SKM-1 treated with dmso at 0.1 percent for 144 hours (cell line): ENCODE measurements around the gene UBASH3B.

Experiments
- DNase-seq: peaks from one replicate; lab custom pipeline; 2025; ENCODE audit not compliant: unreplicated experiment; lab: John Stamatoyannopoulos, UW

The UBASH3B gene

DNA sequence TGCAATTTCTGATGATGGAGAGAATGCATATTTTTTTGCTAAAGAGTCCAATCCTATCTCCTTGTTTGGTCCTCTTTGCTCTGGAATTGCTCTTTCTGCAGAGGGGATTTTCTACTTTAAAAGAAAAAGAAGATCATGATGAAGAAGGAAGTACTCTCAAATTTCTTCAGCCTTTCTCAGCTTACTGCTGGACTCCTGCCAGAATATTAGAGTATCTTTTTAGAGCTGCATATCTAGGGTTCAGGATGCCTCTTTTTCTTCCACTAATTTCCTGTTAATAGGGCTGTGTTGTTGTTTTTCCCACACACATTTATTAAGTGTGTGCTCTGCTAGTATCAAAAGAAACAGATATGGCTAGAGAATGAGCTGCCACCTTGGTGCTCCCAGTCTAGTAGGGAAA lies 18.2 kb downstream of the UBASH3B start:
- peak; percentile 19 for DNase-seq

DNA sequence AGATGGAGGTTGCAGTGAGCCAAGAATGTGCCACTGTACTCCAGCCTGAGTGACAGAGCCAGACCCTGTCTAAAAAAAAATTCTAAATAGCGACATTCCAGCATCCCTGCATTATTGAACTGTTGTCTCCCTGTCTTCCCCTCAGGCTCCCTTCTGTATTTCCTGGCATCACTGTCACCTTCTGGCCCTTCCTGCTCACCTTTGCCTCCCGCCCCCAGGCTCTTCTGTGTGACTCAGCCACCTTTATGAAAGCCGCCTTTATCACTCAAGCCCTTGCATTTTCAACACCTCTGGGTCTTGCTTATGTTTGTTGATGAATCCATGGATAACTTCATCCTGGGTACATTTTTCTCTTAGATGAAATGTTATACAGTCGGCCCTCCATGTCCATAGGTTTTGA lies 21.1 kb downstream of the UBASH3B start:
- DNase-seq = no peak

DNA sequence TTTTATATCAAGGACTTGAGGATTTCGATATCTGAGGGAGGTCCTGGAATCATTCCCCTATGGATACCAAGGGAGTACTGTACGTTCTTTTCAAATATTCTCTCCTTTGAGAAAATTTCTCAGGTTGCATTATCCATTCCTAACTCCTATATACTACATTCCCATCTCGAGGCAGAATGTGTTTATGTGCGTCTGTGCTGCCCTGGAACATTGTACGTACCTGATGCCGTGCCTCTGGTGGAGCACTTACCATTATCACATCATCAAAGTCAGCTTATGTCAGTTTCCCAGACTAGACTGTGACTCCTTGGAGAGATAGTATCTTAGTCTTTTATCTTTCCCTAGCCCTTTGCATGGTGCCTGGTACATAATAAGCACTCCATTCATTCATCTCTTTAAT lies 21.7 kb downstream of the UBASH3B start:
- DNase-seq = no peak

DNA sequence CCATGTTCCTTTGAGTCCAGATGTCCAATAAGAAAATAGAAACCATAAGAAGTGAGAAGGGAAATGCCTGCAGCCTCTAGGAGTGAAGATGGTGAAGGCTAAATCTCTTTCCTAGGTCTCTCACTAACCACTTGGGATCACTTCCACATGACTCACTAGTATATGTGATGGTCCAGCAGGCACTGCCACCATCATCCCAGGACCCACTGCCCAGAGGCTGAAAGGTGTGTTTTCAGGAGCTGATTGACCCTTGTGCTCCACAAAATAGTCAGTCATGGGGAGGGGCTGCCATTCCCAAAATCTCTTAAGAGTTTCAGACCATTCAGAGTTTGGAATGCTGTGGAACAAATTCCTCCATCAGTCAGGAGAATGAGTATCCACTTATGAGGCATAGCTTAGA lies 22.9 kb downstream of the UBASH3B start:
- no peak for DNase-seq

DNA sequence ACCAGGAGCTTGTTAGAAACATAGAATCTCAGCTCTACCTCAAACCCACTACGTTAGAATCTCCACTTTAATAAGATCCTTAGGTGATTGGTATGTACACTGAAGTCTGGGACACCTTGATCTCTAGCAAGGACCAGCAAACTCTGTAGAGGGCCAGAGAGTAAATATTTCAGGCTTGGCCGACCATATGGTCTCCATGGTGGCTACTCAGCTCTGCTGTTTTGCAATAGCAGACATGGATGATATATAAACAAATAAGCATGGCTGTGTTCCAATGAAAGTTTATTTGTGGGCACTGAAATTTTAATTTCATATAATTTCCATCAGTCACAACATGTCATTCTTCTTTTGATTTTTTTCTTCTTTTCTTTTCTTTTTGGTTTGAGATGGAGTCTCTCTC lies 23.9 kb downstream of the UBASH3B start:
- no peak for DNase-seq

DNA sequence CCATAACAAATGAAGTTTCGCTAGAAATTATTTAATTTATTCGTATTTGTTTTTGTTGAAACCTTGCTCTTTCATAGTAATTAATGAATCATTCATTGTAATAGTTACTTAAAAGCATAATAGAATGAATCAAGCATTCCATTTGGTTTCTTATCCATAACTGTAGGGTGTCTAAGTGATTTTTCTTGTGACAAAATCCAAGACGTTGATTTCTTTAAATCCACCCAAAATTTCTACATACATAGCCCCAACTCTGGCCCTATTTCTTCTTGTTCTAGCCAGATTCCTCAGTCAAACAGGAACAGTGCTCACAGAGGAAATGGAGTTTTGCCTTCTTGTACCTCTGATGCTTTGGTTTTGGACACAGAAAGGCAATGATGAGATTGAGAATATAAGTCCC lies 25.5 kb downstream of the UBASH3B start:
- no peak for DNase-seq

DNA sequence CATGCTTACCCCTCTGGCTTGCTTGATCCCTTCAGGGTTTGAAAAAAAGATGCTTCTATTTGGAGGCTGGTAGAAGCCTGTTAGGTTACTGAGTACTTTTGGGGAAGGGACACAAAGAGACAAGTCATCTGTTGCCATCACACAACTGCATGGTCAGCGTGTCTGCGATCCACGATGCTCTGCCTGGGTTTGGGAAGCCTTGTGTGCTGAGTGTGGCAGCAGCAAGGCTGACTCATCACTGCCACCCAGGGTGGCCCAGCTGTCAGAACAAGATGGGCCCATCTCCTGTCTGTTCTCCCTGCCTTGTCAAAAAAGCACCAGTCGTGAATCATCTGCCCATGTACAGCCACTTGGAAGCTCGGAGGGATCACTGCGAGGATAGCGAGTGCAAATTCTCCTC lies 26.2 kb downstream of the UBASH3B start:
- no peak for DNase-seq

DNA sequence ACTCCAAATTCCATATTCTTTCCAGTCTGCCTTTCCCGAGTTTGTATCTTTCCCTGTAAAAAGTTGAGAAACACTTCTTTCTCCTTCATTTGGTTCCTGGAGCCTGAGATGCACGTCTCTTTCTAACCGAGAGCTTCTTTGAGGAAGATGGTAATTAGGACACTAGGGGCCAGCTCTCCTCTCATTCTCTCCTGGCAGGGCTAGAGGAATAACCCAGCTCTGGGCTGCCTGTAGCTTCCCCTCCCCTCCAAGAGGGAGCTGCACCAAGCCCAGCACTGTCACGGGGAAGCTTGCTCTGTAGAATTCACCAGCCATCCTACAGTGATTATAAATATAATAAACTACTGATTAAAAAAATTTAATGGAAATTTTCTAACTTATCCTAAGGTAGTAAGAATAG lies 26.9 kb downstream of the UBASH3B start:
- DNase-seq = no peak

DNA sequence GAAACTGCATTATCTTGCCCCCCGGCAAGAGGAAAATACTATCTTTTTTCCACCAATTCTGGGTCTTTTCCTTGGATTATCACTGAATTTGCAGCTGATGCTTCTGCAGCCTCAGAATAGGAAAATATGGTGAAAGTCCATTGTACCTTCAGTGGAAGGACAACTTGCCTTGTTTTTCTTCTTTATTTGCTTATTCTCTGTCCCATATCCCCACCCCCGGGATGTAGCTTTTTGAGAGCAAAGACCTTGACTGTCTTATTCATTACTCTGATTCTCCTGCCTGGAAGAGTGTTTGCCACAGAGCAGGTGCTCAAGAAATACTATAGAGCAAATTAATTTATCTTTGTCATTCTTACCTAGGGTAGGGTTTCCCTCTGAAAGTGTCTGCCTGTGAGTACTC lies 29.5 kb downstream of the UBASH3B start:
- DNase-seq = no peak

DNA sequence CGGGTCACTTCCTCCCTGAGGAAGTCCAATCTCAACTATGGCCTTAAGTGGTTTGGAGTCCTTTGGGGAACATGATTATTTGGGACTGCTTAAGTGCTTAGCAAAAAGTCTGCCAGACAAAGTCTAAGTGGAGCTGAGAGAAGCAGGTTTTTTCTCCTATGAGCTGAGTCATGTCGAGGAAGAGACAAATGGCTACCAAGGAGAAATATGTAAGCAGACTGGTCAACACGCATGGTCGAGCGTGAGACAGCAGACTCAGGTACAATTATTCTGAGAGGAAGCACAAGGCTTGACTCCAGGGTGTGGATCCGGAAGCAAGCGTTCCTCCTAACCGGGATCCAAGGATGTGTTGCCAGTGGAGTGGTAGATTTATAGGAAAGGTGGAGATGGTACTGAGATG lies 30.6 kb downstream of the UBASH3B start:
- no peak for DNase-seq

DNA sequence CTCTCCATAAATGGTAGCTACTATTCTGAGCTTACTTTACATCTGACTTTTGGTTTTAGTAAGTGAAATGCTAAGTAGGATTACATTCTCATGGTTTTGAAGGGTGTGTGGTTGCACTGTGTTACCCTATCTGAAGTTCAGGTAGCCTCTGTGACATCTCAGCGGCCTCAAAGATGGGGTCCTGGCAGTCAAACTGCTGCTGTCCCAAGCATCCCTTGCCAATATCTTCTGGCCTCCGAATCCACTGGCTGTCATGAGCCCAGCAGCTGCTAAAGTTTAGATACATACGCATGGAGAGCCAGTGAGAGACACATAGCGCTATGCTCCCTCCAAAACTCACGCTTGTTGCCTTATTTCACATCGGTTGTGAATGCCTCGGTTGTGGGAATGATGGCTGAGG lies 34.9 kb downstream of the UBASH3B start:
- DNase-seq = no peak

DNA sequence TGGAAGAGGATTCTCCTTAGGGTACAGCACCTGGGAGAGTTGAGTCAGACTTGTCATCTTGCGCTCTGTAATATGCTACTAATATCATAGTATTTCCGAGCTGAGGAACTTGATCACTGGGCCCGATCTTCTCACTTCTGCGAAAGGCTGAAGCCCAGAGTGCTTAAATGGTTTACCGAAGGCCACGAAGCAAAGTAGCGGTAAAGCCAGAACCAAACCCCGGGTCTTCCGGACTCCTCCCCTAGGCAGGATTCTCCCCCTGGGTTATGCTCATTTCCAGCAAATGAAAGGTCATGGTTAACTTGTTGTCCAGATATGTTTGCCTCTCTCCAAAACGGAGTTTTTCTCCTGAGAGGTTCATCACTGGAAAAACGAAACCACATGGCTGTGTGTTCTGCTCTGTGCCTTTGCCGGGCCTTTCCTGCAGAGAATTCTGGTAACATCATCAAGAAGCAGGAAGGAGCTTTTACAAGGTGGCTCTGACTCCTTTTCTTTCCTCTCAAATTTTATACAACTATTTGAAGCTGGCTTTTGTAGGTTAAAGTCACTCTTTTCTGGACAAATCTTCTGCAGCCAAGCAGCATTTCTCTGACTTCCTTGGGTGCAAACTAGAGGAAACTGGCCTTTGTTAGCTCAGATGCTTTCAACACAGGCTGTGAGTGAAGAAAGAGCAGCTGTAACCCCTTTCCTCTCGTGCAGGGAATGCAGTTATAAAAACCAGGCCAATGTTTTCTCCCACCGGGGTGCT lies 35.5 kb downstream of the UBASH3B start:
- peak; percentile 80 for DNase-seq

DNA sequence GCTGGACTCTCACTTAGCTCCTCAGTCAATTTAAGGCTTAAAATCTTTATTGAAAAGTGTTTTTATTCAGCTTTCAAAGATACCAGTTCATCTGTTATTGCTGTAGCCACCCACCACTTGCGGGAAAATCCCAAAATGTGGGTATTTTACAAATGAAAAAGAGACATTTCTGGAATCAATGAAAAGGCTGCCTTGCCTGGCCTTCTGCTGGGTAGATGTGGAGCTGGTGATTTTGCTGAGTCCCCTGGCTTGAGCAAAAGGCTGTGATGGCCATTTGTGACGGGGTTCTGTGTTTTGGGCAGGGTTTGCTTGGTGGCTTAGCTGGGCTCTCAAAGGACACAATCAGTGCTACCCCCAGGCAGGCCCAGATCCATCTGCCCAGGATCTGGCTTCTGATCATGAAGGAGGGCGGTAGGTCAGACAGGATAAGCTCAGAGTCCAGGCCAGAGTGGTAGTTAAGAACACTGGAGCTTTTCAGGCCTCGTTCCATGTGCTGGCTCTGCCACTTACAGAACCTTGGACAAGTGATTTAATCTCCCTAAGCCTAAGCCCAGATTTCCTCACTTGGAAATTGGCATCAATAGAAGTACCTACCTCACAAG lies 36.1 kb downstream of the UBASH3B start:
- DNase-seq = no peak

DNA sequence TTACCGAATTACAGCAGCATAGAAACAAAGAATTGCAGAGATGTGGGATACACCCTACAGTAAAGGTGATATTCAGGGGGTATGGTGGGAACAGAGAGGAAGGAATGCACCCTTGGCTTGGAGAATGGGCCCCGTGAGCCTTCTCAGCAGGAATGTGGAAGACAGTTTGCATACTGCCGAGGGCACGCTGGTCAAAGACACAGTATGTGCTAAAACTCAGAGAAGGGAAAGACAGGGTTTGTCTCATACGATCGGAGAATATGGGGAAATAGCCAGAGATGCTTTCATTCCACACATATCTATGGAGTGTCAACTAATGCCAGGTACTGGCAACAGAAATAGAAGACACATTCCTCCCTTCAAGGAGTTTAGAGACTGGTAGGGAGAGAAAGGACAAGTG lies 36.9 kb downstream of the UBASH3B start:
- DNase-seq = no peak

DNA sequence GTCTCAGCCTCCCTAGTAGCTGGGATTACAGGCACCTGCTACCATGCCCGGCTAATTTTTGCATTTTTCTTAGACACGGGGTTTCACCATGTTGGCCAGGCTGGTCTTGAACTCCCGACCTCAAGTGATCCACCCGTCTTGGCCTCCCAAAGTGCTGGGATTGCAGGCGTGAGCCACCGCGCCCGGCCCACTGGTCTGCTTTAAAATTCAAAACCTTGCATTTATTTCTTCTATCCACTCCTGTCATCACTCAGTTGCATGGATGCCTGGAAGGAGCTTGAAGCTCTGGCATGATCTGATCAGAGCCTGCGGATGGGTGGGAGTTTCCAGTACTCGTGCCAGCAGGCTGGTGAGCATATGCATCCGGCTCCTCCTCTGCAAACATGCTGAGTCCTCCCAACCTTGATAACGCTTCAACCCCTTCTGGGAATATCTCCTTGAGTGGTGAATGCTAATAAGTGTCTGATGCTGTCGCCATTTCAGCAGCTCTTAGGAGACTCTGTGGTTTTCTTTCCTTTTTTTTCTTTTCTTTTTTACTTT lies 39.6 kb downstream of the UBASH3B start:
- DNase-seq = no peak

DNA sequence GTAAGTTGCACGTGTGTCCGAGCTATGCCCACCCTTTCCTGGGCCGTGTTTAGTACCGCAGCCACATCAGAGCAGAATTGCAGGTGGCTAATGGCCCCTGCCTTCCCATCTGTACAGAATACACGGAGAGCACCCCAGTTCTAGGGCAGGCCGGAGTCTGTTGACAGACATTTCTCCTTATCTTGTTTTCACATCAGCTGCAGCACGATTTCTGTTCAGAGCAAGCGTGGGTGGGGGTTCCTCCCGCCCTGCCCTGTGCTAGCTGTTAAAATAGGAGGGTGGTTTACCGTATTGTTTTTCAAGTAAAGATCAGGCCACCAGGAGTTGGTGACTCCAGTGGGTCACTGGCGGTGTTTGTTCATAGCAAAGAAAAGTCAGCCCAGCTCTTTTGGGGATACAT lies 41.1 kb downstream of the UBASH3B start:
- no peak for DNase-seq

DNA sequence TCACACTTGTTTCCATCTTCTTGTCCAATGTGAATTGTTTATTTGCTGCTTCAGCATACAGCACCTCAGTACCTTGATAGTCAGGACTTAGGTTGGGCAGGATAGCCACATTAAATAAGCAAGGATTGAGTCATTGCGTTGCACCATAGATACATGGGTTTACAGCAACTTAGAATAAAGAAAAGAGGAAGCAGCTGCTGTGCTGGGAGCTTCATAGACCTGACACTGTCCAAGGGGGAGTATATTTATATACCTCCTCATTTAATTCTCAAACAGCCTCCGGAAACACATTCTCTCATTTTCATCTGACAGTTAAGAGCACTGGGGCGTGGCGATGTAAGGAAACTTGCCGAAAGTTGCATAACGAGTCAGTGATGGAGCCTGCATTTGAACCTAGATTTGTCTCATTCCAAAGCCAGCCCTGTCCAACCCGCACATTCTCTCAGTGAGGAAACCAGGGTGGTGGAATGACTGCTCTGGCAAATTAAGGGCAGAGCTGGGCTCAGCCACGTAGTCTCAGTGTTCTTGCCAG lies 42.2 kb downstream of the UBASH3B start:
- peak; percentile 99 for DNase-seq

DNA sequence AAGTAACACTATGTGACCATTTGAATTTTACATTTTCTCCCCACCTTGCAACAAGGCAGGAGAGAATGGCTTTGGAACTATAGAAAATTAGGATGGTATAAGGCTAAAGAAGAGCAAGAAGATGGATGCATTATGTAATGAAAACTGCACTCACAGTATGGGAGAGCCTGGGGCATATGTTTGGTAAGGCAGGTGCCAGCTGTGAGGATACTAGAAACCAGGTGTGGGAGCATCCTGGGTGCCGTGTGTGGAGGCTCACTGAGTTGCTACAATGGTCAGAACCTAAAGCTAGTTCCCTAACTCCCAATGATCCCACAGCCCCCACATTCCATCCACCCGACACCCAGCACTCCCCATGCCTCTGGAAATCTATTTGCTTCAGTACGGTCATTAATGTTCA lies 42.9 kb downstream of the UBASH3B start:
- no peak for DNase-seq

DNA sequence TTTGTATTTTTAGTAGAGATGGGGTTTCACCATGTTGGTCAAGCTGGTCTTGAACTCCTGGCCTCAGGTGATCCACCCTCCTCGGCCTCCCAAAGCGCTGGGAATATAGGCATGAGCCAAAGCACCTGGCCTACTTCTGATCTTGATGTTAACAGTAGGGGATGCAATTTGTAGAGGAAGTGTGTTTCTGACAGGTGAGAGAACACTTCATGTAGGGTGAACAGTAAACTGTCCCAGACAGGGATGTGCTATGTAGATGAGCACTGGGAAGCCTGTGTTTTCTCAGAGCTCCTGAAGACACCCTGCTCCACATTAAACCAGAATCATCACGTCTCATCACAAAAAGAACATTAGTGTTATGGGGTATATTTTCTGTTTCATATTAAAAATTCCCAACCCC lies 45.1 kb downstream of the UBASH3B start:
- no peak for DNase-seq

DNA sequence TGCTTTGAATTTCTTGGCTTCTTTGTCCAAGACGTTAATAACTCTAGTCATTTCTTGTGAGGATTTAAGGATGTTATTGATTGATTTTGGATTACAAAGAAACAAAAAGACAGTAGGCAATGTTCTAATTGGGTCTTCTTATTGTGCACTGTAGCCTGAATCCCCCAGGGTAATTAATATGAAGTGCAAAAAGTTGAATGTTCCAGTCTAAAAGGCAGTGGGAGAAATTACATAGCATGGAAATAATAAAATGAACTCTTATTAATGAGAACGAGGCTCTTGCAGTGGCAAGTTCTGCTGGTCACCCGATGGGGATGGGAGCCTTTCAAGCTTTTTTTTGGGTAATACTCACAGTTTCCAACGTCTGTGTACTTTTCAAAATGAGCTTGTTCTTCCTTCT lies 45.6 kb downstream of the UBASH3B start:
- no peak for DNase-seq

DNA sequence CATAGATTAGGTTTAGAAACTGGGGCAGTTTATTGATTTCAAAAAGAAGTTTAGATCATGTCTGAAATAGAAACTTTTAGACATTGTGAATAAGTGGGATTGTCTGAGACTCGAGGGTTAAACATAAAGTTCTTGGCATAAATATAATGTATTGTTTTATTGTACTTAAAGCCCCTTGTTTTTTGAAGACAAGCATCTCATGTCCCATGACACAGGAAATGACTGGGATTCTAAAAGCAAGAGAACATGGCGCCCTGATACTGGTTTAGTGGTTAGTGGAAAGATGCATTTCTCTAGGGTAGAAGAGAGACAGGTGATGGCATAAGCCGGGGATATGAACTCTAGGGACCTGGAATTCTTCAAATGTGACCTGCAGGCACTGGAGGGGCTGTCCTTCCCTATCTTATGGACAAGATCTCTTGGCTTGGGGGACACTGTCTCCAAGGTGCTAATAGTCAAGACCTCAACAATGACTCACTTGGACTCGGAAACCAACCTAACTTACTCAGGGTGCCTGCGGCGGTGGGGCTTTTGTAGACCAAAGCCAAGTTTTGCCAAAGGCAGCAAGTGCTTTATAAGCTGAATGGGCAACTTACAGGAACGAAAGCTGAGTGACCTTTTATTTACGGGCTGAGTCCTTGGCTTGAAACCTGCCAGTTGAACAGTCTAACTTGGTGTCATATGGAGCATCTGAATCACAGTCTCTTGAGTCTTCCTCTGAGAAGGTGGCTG lies 48.2 kb downstream of the UBASH3B start:
- DNase-seq = no peak

DNA sequence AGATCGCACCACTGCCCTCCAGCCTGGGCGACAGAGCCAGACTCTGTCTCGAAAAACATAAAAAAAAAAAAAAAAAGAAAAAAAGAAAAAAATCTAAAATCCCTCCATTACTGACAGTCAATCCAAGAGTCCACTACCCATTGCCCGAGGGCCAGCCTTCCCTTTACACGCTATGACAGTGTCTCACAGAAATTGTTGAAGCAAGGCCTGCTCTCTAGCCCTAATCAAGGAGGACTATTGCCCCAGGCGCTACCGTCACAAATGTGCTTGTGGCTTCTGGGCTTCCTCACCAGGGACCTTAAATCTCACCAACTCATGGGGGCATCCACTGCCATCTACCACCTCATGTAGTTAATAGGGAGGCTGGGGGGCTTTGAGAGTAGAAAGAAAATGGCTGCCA lies 49.9 kb downstream of the UBASH3B start:
- no peak for DNase-seq
